SJCRH30 (cell line): ENCODE results near the gene MTOR. TPM values are rescaled to one million over a fixed set of nuclear protein-coding genes. Genes with fewer than 3 reads are reported as not detected.
"Not testable (repeated sequence)": the region's sequence is repeated elsewhere in the genome, so short reads cannot be mapped to it uniquely, and the experiment has no call there.

ENCODE experiments used
- DNase-seq, 2 experiments: peaks; one replicate each; pipeline ENCODE4 v3.0.0-alpha.2; 2015 to 2020
- H3K27ac ChIP-seq: fragments of 250-450 bp; sonication (Bioruptor Pico); 2 replicates; pipeline ENCODE4 v1.5.1; 2020; ENCODE audit warnings: mild to moderate bottlenecking, moderate library complexity
- H3K27me3 ChIP-seq: fragments of 250-450 bp; sonication (Bioruptor Pico); 2 replicates; pipeline ENCODE4 v1.5.1; 2020; ENCODE audit warnings: mild to moderate bottlenecking, moderate library complexity
- H3K36me3 ChIP-seq: fragments of 250-450 bp; sonication (Bioruptor Pico); 2 replicates; pipeline ENCODE4 v1.5.1; 2020; ENCODE audit warnings: mild to moderate bottlenecking, moderate library complexity
- H3K4me1 ChIP-seq: fragments of 250-450 bp; sonication (Bioruptor Pico); 2 replicates; pipeline ENCODE4 v1.5.1; 2020; ENCODE audit warnings: mild to moderate bottlenecking, moderate library complexity
- H3K4me3 ChIP-seq: fragments of 250-450 bp; sonication (Bioruptor Pico); 2 replicates; pipeline ENCODE4 v1.5.1; 2020; ENCODE audit warnings: mild to moderate bottlenecking, moderate library complexity
- H3K9me3 ChIP-seq: fragments of 250-450 bp; sonication (Bioruptor Pico); replicated peaks from 2 replicates; pipeline ENCODE4 v1.5.1; 2020; ENCODE audit warnings: mild to moderate bottlenecking, moderate library complexity
- total RNA-seq: library from RNA; depleted of rRNA; stranded (reverse); fragments of >200 nt; shearing (Covaris generic); gene quantifications from 2 replicates; pipeline ENCODE4 v1.2.3, GENCODE V29; 2014

MTOR gene
- total RNA-seq, 1 experiment from 2014 or later, result 55.2 TPM

GRCh38 chr1:11125931-11126330 is 136.4 kb downstream of the MTOR start:
- Histone ChIP-seq H3K27me3 (no peaks in the 10 kb centered on the region), H3K9me3 (no peaks in the 10 kb centered on the region), H3K27ac (no peak overlapping the region), H3K4me1 (no peaks in the 10 kb centered on the region), H3K4me3 (no peak overlapping the region), H3K36me3 (peaks cover 58% of the 10 kb centered on the region)
- DNase-seq, result no peak

GRCh38 chr1:11124965-11125364 is 137.4 kb downstream of the MTOR start:
- H3K36me3 ChIP-seq, result peaks cover 55% of the 10 kb centered on the region
- no peaks in the 10 kb centered on the region for H3K27me3 ChIP-seq
- DNase-seq, result no peak

GRCh38 chr1:11116318-11116717 is 146.0 kb downstream of the MTOR start:
- Histone ChIP-seq H3K4me1 (no peaks in the 10 kb centered on the region), H3K27ac (no peak overlapping the region), H3K36me3 (peaks cover 52% of the 10 kb centered on the region), H3K27me3 (no peaks in the 10 kb centered on the region), H3K4me3 (no peak overlapping the region), H3K9me3 (no peaks in the 10 kb centered on the region)
- no peak for DNase-seq

More at GRCh38 chr1:11124965-11125364, 137.4 kb downstream of the MTOR start:
- Histone ChIP-seq H3K9me3 (no peaks in the 10 kb centered on the region), H3K4me1 (no peaks in the 10 kb centered on the region), H3K4me3 (no peak overlapping the region), H3K27ac (no peak overlapping the region)

- Histone ChIP-seq H3K4me3 (no peak overlapping the region), H3K9me3 (no peaks in the 10 kb centered on the region), H3K27ac (no peak overlapping the region), H3K36me3 (peaks cover 47% of the 10 kb centered on the region), H3K27me3 (no peaks in the 10 kb centered on the region), H3K4me1 (no peaks in the 10 kb centered on the region)
- DNase-seq, result no peak
Measured at GRCh38 chr1:11114966-11115365, 147.4 kb downstream of the MTOR start.

- Histone ChIP-seq H3K36me3 (peaks cover 41% of the 10 kb centered on the region), H3K9me3 (no peaks in the 10 kb centered on the region)
- no peak for DNase-seq
Measured at GRCh38 chr1:11109047-11109760, 153.1 kb downstream of the MTOR start.

GRCh38 chr1:11107599-11107998 is 154.8 kb downstream of the MTOR start:
- no peak overlapping the region for H3K27ac ChIP-seq
- no peaks in the 10 kb centered on the region for H3K4me1 ChIP-seq
- H3K4me3 ChIP-seq, result no peak overlapping the region
- no peak for DNase-seq
- H3K36me3 ChIP-seq, result peaks cover 35% of the 10 kb centered on the region
- H3K9me3 ChIP-seq, result no peaks in the 10 kb centered on the region
- no peaks in the 10 kb centered on the region for H3K27me3 ChIP-seq

More at GRCh38 chr1:11109047-11109760, 153.1 kb downstream of the MTOR start:
- H3K27me3 ChIP-seq, result no peaks in the 10 kb centered on the region
- no peak overlapping the region for H3K4me3 ChIP-seq
- H3K27ac ChIP-seq, result no peak overlapping the region
- no peaks in the 10 kb centered on the region for H3K4me1 ChIP-seq

- H3K27me3 ChIP-seq, result no peaks in the 10 kb centered on the region
Measured at GRCh38 chr1:11105586-11105985, 156.8 kb downstream of the MTOR start.

GRCh38 chr1:11101347-11101746 is 161.0 kb downstream of the MTOR start:
- Histone ChIP-seq H3K9me3 (no peaks in the 10 kb centered on the region), H3K27me3 (no peaks in the 10 kb centered on the region), H3K4me1 (peaks cover 5% of the 10 kb centered on the region; the same call in 1 of the 2 replicates), H3K36me3 (peaks cover 14% of the 10 kb centered on the region), H3K4me3 (no peak overlapping the region), H3K27ac (no peak overlapping the region)
- DNase-seq, result no peak

More at GRCh38 chr1:11105586-11105985, 156.8 kb downstream of the MTOR start:
- Histone ChIP-seq H3K27ac (no peak overlapping the region), H3K9me3 (no peaks in the 10 kb centered on the region), H3K4me1 (no peaks in the 10 kb centered on the region), H3K36me3 (peaks cover 30% of the 10 kb centered on the region), H3K4me3 (no peak overlapping the region)
- no peak for DNase-seq

- not testable (repeated sequence) for H3K27ac ChIP-seq, H3K4me3 ChIP-seq, H3K27me3 ChIP-seq, DNase-seq, H3K9me3 ChIP-seq, H3K36me3 ChIP-seq, H3K4me1 ChIP-seq
Measured at GRCh38 chr1:11100806-11101205, 161.5 kb downstream of the MTOR start.

GRCh38 chr1:11100149-11100493 is 162.2 kb downstream of the MTOR start:
- Histone ChIP-seq H3K36me3 (peaks cover 16% of the 10 kb centered on the region), H3K9me3 (no peaks in the 10 kb centered on the region)

GRCh38 chr1:11099310-11100148 is 162.8 kb downstream of the MTOR start, which contains the start of gene EXOSC10:
EXOSC10 (minus strand) TSS chr1:11099869; CDS start chr1:11099831, 38 bp downstream.
- peak within 1 kb of the TSS; percentile 96 for H3K4me3 ChIP-seq
- H3K27me3 ChIP-seq, result no peaks in the 10 kb centered on the region

More at GRCh38 chr1:11100149-11100493, 162.2 kb downstream of the MTOR start:
- peak overlapping the region; percentile 96 for H3K4me3 ChIP-seq
- H3K4me1 ChIP-seq, result peaks cover 5% of the 10 kb centered on the region; the same call in 1 of the 2 replicates
- DNase-seq, result no peak
- H3K27ac ChIP-seq, result peak overlapping the region; percentile 93; the same call in 1 of the 2 replicates
- H3K27me3 ChIP-seq, result no peaks in the 10 kb centered on the region

GRCh38 chr1:11098931-11099309 is 163.4 kb downstream of the MTOR start:
- peak overlapping the region; percentile 93 for H3K27ac ChIP-seq
- H3K4me3 ChIP-seq, result peak overlapping the region; percentile 96
- H3K4me1 ChIP-seq, result peaks cover 5% of the 10 kb centered on the region; the same call in 1 of the 2 replicates
- no peak for DNase-seq
- H3K36me3 ChIP-seq, result peaks cover 27% of the 10 kb centered on the region
- H3K27me3 ChIP-seq, result no peaks in the 10 kb centered on the region
- no peaks in the 10 kb centered on the region for H3K9me3 ChIP-seq

More at GRCh38 chr1:11099310-11100148, 162.8 kb downstream of the MTOR start, which contains the start of gene EXOSC10:
- Histone ChIP-seq H3K9me3 (no peaks in the 10 kb centered on the region), H3K27ac (peak within 1 kb of the TSS; percentile 93), H3K4me1 (peaks cover 5% of the 10 kb centered on the region; the same call in 1 of the 2 replicates), H3K36me3 (peaks cover 21% of the 10 kb centered on the region)
- peak; percentile 95 to 97 for DNase-seq

- peaks cover 87% of the 10 kb centered on the region for H3K36me3 ChIP-seq
- not testable (repeated sequence) for H3K27me3 ChIP-seq, DNase-seq
Measured at GRCh38 chr1:11083784-11084183, 178.6 kb downstream of the MTOR start.

GRCh38 chr1:11080931-11081330 is 181.4 kb downstream of the MTOR start:
- Histone ChIP-seq H3K27me3 (no peaks in the 10 kb centered on the region), H3K36me3 (peaks cover 84% of the 10 kb centered on the region)
- DNase-seq, result no peak

More at GRCh38 chr1:11083784-11084183, 178.6 kb downstream of the MTOR start:
- H3K4me3 ChIP-seq, H3K4me1 ChIP-seq, H3K27ac ChIP-seq, H3K9me3 ChIP-seq: not testable (repeated sequence)

GRCh38 chr1:11078631-11079030 is 183.7 kb downstream of the MTOR start:
- no peak overlapping the region for H3K27ac ChIP-seq
- no peaks in the 10 kb centered on the region for H3K27me3 ChIP-seq
- H3K4me3 ChIP-seq, result no peak overlapping the region
- H3K36me3 ChIP-seq, result peaks cover 84% of the 10 kb centered on the region
- H3K9me3 ChIP-seq, result no peaks in the 10 kb centered on the region
- no peaks in the 10 kb centered on the region for H3K4me1 ChIP-seq
- no peak for DNase-seq

More at GRCh38 chr1:11080931-11081330, 181.4 kb downstream of the MTOR start:
- no peaks in the 10 kb centered on the region for H3K4me1 ChIP-seq
- no peak overlapping the region for H3K27ac ChIP-seq
- no peak overlapping the region for H3K4me3 ChIP-seq
- peaks cover 9% of the 10 kb centered on the region; the same call in 1 of the 2 replicates for H3K9me3 ChIP-seq
